ENCODE results near the gene TTC21A.

Gene TTC21A

DNA sequence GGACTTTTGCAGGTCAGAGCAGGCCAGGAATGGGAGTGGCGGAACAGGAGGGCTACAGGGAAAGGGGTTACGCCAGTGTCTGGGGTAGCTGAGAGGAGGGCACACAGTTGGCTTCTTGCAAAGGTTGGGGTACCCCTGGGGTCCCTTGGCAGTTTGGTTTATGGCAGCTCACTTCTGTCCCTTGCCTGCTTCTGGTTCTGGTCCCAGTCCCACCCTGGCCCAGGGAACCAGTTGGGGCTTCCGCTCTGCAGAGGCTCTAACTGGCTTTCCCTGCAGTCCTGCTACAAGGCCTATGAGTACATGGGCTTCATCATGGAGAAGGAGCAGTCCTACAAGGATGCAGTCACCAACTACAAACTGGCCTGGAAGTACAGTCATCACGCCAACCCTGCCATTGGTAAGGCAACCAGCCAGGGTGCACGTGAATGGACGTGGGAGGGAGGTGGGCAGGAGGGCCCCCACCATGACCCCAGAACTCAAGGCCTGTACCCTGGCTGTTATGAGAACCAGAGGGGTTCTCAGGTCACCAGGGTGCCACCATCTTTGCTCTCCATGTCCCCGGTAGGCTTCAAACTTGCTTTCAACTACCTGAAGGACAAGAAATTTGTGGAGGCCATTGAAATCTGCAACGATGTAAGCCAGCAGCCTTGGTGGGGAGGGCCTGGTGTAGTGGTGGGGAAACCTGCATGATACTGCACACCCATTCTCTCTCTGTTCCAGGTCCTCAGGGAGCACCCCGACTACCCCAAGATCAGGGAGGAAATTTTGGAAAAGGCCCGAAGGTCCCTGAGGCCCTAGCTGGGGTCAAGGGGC, 30.7 kb downstream of the TTC21A start:
- no peak for DNase-seq

DNA sequence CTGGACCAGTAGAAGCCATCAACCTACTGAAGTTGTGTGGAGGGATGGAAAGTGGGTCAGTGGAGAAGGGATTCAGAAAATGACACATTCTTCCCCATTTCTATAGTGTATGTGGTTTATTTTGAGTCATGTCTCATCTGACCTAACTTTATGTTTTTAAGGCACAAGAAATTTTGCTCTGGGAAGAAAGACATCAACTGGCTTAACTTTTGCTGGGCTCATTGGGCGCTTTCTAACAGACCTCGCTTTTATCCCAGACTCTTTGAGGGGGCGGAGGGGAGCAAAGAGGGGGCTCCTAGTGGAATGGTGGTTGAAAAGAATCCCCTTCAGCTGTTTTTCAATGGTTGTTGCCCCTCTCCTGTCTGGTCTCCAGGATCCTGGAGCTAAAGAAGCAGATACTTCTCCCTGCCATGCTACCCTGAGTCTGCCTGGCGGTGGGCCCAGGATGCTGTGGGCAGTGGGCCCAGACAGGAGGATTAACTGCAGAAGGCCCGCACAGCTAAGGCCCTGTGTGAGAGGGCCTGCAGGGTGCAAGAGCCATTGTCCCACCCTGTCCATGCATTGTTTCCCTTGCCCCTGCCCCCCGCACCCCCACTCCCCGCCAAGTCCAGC, 31.4 kb downstream of the TTC21A start:
- peak; percentile 26 to 52 for DNase-seq

GRCh38 chr3:39139442-39139841, 32.0 kb downstream of the TTC21A start:
- no peak for DNase-seq

DNA sequence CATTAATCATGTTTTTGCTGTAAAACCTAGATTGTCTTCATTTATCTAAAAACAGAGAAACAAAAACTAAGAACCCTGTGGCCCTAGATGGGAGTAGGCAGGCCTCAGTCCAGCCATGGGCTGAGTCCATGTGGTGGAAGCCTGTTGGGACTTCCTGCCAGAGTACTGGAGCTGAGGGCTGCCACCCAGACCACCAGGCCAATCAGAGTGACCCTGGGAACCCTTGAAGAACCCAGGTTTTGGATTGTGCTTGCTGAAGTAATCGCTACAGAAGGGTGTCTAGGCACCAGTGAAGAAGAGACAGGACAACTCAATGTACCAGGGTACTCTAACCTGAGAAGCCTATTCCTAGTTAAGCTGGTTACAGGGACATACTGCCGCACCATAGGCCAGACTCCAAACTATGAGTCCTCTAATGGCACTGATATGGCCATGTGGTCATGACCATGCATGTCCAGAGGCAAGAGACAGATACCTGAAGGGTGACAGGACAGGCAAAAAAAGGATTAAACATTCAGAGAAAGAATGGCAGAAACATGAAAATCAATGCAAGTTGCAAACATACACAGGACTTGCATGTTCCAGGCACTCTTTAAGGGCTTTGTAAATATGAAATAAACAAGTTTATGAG, 33.0 kb downstream of the TTC21A start:
- DNase-seq: no peak

DNA sequence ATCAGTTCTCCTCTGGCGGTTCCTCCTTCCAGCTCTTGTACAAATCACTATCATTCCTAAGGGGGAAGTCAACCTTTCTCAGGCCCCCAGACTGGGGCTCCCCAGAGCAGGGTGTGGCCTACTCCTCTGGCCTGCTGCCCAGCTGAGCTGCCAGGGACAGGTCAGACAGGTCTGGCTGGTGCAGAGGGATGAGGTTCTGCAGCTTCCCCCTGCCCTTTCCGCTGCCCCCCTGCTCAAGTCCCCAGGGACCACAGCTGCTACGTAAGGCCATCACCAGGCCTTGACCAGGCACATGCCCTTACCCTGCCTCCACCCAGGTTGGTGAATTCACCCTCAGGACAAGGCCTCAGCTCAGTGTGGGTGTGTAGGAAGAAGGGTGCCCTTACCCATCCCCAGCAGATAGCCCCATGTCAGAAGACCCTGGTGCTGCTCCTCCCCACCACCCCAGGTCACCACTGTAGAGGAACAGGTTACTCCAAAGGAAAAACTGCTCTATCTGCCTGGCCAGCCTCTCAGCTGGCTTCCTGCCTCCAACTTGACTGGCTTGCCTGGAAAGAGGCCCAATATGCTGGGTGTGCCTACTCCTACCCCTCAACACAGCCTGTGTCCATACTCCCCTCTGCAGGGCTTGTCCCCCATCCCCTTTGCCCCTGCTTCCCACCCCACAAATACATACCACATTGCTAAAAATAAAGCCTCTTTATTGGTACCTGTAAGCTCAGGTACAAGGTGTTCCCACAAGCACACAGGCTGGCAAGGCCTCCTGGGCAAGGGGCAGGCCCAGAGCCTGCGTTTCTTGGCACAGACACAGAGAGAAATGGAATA, 33.9 kb downstream of the TTC21A start:
- peak; percentile 57 to 59 for DNase-seq

- DNase-seq: peak in 1 of 2 donors; percentile 43
Observed at GRCh38 chr3:39142067-39142466, 34.6 kb downstream of the TTC21A start.

DNA sequence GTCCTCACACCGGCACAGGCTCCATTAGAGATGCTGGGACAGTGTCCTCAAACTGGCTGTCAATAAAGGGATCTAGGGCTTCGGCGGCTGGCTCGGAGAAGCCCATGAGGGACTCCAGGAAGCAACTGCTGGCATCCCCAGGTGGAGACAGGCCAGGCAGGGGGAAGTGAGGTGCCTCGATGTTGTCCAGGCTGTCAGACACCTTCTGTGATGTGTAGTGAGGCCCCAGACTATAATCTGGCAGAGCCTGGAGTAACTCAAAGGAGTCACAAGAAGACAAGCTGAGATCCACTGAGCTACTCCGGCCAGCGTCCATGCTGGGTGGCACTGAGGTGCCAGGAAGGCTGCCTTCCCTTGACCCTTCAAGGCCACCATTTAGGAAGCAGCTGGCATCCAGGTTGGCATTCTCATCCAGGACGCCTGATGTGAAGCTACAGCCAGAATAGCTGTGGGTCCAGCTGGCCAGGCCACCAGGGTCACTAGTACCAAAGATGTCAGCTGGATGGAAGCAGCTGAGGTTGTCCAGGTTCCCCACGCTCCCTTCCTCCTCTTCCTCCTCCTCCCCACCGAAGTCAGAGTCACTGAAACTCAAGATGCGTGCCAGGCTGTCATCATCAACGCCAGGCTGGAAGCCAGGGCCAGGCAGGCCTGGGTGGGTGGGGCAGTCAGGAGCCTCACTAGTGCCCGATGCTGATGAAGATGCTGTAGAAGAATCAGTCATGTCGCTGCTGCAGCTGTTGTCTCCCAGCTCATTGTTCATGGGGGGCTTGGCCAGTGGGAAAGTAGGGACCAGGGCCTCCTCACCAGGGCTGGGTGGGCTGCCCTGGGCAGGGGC, 35.8 kb downstream of the TTC21A start:
- no peak for DNase-seq

- DNase-seq: no peak
Observed at GRCh38 chr3:39144095-39144747, 36.7 kb downstream of the TTC21A start.

DNA sequence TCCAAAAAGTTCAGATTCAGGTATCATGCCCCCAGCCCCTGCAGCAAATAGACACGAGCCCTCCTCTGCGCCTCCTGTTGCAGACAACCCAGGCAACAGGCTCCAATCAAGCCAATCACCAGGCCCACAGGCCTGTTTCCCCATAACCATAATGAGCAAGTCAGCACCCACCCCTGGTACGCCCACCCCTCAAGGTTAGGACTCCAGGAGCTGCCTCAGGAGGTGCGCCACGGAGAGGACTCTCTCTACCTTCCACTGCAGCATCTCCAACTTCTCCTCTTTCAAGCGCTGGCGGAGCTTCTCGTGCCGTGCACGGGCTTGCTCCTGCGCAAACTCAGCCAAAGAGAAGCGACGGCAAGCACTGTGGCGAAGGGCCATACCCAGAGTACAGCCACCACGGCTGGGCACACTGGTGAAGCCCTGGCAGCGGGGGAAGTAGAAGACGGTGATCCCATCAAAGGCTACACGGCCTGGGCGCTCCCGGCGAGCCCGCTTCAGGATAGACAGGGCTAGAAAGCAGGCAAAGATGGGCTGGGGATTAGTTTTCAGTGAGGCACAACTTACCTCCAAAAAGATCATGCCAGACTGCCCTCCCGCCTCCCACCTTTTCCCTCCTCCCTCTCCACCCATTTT, 37.4 kb downstream of the TTC21A start:
- no peak for DNase-seq

DNA sequence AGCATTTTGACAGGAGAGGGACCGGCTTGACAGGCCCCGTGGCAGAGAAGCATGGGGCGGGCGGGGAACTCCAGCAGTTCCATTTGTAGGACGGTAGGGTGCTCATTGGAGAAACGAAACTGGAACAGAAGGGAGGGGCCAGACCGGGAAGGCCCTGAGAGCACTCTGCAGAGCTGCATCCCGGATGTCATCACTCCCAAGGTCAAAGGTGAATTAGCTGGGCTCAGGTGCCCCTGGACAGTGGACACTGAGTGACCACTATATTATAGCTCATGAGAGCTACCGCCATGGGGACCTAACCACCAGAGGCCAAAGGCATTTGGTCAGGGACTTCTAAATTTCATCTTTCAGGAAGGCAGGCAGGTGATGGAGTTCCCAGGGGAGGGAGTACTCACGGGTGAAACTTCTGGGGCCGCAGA, 38.6 kb downstream of the TTC21A start:
- peak; percentile 88 to 93 for DNase-seq

DNA sequence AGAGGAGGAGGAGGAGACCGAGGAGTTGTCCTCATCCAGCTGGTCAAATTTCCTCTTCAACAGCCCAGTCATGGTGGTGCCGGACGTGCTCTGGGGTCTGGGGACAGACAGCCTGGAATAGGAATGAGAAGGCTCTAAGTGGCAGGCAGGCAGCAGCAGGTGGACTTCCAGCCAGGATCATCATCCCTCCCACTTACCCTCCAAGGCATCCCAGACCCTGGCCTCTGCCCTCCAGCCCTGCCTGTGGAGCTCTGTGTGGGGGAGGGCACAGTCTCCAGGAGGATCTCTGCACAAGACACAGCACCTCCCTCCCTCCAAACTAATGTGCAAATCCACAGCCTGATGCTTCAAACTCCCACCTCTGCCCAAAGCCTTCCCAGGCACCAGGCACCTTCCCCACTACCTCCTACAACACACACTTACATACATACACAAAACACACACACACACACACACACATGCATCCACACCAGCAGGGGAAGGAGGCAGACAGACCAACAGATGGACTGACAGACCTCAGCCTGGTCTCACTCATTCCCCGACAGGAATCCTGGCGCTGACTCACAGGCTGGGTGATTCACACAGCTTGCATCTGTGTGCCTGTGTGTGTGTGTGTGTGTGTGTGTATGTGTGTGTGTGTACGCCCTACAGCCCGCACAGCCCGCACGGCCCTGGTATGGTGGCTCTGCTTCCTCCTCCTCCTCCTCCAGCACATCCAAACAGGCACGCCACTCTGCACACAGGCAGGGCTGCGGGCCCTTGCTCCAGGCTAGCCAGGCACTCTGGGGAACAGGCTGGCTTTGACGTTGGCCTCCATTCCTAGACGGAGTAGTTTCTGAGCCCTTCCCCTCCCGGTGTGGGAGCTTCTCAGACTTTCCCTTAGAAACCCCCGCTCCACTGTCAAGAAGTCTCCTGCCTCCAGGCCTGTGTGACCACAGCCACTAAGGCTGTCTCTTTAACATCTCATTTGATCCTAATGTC, 39.4 kb downstream of the TTC21A start:
- peak; percentile 81 to 91 for DNase-seq

DNA sequence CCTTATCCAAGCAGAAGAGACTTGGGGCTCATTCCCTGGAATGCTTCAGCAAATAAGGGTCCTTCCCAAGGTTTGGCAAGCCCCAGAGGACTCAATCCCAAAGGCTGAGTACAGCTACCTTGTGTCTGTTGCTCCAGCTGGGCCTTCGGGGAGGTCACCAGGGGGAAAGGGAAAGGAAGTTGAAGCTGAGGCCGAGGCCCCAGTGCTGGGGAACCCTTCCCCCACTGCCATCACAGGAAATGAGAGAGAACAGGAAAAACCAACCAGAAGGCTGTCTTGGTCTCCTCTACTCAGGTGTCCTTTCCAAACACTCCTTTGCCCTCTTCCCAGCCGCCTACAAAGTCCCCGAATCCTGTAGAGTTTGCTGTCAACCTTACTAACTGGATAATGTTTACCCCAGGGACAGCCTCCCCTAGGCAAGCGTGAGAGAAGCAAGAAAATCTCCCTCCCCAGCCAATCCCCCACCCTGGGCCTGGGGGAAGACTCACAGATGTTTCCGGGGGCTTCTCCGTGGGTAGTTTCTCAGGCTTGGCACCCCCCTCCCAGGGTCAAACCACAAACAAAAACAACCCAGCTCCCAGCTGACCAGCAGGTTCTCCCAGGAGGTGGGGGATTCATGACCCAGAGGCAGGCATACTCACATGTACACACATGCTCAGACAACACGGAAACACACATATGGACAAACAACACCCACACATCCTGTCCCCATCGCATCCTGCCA, 40.4 kb downstream of the TTC21A start:
- DNase-seq: peak; percentile 36 to 40

GRCh38 chr3:39148435-39149058, 41.1 kb downstream of the TTC21A start:
- DNase-seq: peak; percentile 56 to 71

DNA sequence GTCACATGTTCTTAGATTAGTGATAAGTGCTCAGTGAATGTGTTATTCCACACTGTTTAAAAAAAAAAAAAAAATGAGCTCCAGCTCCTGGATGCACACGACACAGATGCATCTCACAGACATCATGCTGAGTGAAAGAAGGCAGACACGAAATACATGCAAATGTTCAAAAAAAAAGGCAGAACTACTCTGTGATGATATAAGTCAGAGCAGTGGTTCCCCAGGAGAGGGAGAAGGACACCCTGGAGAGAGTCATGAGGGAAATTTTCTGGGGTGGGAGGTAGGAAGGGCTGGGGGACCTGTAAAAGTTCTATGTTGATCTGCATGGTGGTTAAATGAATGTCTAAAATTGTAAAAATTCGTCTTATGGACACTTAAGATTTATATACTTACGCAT, 41.6 kb downstream of the TTC21A start:
- peak; percentile 80 to 89 for DNase-seq

- peak in 1 of 2 donors; percentile 42 for DNase-seq
Observed at GRCh38 chr3:39149498-39150147, 42.1 kb downstream of the TTC21A start.

DNA sequence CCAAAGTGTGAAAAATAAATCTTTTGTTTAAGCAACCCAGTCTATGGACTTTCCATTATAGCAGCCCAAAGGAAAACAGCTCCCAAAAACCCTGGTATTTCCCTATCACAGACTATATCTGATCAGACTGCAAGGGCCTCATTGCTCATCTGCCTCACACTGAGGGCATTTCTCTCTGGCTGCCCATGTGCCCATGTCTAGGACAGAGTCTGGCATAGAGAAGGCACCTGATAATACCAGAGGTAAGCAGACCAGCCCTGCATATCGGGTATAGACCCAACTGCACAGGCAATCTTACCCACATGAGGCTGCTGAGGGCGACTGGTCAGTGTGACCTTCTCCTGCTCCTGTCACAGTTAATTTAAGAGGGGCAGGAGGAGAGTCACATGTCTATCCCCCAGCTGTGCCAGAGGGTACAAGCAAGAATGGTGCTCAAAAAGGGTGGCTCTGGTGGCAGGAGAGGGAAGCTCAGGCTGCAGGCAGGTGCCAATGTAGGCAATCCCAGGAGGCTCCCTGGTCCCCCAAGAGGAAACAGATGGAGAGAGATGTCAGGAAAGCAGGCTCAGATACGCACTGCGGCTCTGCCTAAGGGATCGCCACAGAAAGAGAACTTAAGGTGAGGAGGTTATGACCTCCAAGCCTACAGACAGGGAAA, 42.8 kb downstream of the TTC21A start:
- DNase-seq: peak in 1 of 2 donors; percentile 67

All from inflammatory macrophage treated with lipopolysaccharide for 1 hour (primary cell).